ENCODE results near the gene CCDC192. TPM values are rescaled to one million over a fixed set of nuclear protein-coding genes. Genes with fewer than 3 reads are reported as not detected.

CCDC192 gene, protein sequence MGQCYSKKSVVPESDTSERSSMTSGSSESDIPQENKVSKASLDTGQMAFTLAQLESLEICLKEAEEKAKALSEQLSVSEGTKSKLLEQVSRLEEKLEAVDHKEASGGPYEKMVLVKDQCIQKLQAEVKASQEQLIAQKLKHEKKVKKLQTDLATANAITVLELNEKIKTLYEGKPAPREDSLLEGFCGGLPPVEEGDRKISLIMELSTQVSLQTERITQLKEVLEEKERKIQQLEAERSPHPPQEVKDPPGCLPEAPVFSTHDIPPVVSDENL
- total RNA-seq: not detected

DNA sequence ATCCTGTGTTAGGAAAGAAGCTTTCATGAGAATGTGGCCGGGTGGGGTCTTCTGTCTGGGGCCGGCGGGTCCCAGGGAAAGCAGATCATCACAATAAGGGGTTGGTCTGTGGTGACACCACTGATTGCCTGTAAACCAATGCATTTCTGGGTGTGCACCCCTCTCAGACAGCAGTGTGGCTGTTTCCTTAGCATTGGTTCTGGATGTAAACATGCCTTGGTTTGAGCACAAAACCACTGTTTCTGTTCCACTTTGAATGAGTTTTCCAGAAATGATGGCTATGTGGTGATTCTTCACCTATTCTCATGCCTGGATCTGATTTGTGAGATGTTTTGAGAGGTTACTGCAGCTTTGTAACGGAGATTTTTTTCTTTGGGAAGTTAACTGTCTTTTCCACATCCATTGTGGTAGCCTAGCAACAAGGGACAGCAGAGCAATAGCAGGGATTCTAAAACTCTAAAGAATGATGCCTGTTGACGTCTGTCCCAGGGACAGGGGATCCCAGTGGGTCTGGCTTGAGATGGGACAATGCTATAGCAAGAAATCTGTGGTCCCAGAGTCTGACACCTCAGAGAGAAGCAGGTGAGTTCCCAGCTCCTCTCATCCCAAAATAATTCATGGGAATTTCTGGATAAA, at the start of gene CCDC192:
Gene CCDC192, plus strand, starts transcription at position 466 of the 636 bp plus-strand sequence. Its CDS starts 55 bp downstream, at position 521.
- DNase-seq (ENCODE audit: low spot score) (no peak), ATAC-seq (ENCODE audit: insufficient number of reproducible peaks, low FRiP score, low read depth) (no peak)
- Histone ChIP-seq H3K27me3 (replicated peaks; ENCODE audit: insufficient read depth) (no peaks in the 10 kb centered on the region), H3K9me3 (no peaks in the 10 kb centered on the region), H3K27ac (no peak within 1 kb of the TSS), H3K36me3 (no peaks in the 10 kb centered on the region), H3K4me3 (no peak within 1 kb of the TSS), H3K4me1 (ENCODE audit: control insufficient read depth in 1 of 2, low read depth in 2 of 2) (peaks cover 4 to 32% of the 10 kb centered on the region in 2 donors)
- TF ChIP-seq, protein P1, sequence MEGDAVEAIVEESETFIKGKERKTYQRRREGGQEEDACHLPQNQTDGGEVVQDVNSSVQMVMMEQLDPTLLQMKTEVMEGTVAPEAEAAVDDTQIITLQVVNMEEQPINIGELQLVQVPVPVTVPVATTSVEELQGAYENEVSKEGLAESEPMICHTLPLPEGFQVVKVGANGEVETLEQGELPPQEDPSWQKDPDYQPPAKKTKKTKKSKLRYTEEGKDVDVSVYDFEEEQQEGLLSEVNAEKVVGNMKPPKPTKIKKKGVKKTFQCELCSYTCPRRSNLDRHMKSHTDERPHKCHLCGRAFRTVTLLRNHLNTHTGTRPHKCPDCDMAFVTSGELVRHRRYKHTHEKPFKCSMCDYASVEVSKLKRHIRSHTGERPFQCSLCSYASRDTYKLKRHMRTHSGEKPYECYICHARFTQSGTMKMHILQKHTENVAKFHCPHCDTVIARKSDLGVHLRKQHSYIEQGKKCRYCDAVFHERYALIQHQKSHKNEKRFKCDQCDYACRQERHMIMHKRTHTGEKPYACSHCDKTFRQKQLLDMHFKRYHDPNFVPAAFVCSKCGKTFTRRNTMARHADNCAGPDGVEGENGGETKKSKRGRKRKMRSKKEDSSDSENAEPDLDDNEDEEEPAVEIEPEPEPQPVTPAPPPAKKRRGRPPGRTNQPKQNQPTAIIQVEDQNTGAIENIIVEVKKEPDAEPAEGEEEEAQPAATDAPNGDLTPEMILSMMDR (IDR thresholded peaks at IDR 0.05): no peak

DNA sequence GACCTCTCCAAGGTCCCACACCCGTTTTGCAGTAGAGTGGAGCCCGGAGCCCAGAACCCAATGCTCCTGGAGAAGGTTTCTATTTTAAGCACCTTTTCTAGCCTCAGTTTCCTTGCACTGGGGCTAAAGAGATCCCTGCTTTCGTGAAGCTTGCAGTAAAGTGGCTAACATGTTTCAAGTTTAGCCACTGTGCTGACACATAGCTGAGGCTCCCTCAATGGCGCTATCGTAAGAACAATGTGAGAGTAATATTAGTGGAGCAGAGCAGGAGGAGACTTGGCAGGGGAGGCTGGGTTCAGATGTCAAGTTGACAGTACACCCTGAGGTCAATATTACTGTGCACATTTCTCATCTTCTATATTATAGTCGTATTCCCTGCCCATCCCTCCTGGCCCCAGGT, 46.4 kb upstream of the CCDC192 start:
- no peaks in the 10 kb centered on the region for H3K9me3 ChIP-seq
- no peaks in the 10 kb centered on the region for H3K36me3 ChIP-seq
- no peak overlapping the region for H3K4me3 ChIP-seq
- no peaks in the 10 kb centered on the region for H3K4me1 ChIP-seq (ENCODE audit: control insufficient read depth in 1 of 2, low read depth in 2 of 2)
- H3K27me3 ChIP-seq (replicated peaks; ENCODE audit: insufficient read depth): no peaks in the 10 kb centered on the region
- DNase-seq (ENCODE audit: low spot score): no peak
- H3K27ac ChIP-seq: no peak overlapping the region
- TF ChIP-seq, protein P1 (IDR thresholded peaks at IDR 0.05): no peak
- ATAC-seq (ENCODE audit: insufficient number of reproducible peaks, low FRiP score, low read depth): no peak

DNA sequence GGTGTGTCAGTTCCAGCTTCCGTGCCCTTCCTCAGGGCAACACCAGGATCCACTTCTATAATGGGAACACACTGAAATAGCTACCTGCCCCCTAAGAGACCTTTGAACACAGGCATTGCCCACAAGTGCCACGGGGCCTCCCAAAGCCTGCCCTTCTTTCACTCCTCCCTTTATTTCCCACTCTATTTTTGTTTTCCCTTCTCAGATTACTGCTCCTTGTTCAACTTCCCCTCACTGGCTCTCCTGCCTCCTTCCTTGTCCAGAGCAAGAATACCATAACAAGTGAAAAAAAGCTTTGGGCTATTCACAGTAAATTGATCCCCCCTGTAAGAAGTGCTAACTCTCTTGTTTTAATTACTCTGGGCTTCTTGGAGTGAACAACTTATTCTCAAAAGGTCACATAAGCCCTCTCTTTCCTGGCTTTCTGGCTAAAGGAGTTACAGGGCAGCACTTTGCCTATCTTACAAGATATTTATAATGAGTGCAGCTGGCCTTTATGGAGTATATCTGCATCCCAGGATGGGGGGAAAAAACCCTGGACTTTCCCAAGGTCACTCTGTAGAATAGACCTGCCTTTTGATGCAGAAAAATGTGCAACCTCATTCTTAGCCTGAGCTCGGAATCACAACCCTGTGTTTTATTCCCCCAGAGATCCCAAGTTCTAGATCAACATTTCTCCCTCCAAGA, 43.0 kb upstream of the CCDC192 start:
- Histone ChIP-seq H3K36me3 (no peaks in the 10 kb centered on the region), H3K27ac (no peak overlapping the region), H3K4me1 (ENCODE audit: control insufficient read depth in 1 of 2, low read depth in 2 of 2) (no peaks in the 10 kb centered on the region), H3K4me3 (no peak overlapping the region), H3K9me3 (no peaks in the 10 kb centered on the region), H3K27me3 (replicated peaks; ENCODE audit: insufficient read depth) (no peaks in the 10 kb centered on the region)
- ATAC-seq (ENCODE audit: insufficient number of reproducible peaks, low FRiP score, low read depth) (no peak), DNase-seq (ENCODE audit: low spot score) (no peak)
- TF ChIP-seq, protein P1 (IDR thresholded peaks at IDR 0.05): no peak

DNA sequence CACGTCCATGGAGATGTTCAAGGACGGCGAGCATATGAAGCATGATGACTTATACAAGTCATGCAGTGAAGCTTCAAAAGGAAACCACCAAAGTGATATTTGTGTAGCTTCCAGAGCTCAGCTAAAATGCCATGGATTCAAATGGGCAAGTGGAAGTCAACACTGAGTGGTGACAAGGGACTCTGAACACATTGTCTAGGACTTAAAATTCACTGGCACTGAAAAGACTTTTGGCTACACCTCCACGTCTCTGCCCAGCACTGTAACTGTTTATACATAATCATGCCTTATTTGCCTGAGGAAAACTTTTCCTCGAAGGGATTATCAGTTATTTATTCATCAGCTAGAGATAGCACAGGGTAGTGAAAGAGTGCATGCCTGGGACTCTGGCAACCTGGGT, 39.1 kb upstream of the CCDC192 start:
- DNase-seq (ENCODE audit: low spot score) (no peak), ATAC-seq (ENCODE audit: insufficient number of reproducible peaks, low FRiP score, low read depth) (no peak)
- Histone ChIP-seq H3K27me3 (replicated peaks; ENCODE audit: insufficient read depth) (no peaks in the 10 kb centered on the region), H3K9me3 (no peaks in the 10 kb centered on the region), H3K4me1 (ENCODE audit: control insufficient read depth in 1 of 2, low read depth in 2 of 2) (no peaks in the 10 kb centered on the region), H3K36me3 (no peaks in the 10 kb centered on the region), H3K4me3 (no peak overlapping the region), H3K27ac (no peak overlapping the region)
- TF ChIP-seq, protein P1 (IDR thresholded peaks at IDR 0.05): no peak

DNA sequence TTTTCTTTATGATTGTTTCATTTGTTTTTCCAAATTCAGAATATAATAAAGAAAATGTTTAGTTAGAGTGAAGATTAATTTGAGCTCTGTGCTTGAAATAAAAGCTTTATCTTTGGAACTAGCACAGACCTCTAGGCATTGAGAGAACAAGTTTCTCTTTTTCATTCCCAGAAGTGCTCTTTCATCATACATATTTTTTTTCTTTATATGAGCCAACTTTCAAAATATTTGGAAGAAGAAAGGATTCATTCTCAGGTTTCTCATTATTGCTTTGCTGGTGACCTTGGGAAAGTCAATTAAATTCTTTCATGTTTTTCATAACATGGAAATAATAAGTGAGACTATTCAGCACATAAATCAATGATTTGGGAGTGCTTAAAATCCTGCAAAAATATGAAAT, 37.5 kb upstream of the CCDC192 start:
- Histone ChIP-seq H3K27ac (no peak overlapping the region), H3K27me3 (replicated peaks; ENCODE audit: insufficient read depth) (no peaks in the 10 kb centered on the region), H3K4me3 (no peak overlapping the region), H3K36me3 (no peaks in the 10 kb centered on the region), H3K4me1 (ENCODE audit: control insufficient read depth in 1 of 2, low read depth in 2 of 2) (no peaks in the 10 kb centered on the region), H3K9me3 (no peaks in the 10 kb centered on the region)
- no peak for ATAC-seq (ENCODE audit: insufficient number of reproducible peaks, low FRiP score, low read depth)
- TF ChIP-seq, protein P1 (IDR thresholded peaks at IDR 0.05): no peak
- DNase-seq (ENCODE audit: low spot score): no peak
